Transverse colon (tissue), 4 donors: ENCODE data around the gene RNF141. TPM values are rescaled to one million over a fixed set of nuclear protein-coding genes. Genes with fewer than 3 reads are reported as not detected.

Experiments
- DNase-seq: peaks from one replicate; pipeline ENCODE4 v3.0.0-alpha.2; 2019
- H3K27ac ChIP-seq, 4 donors: fragments of 200-600 bp; sonication (generic); 2 replicates each; pipeline ENCODE4 v1.5.1; 2016 to 2018; ENCODE audit warnings: inconsistent platforms in 4 of 4
- H3K27me3 ChIP-seq: fragments of 200-600 bp; sonication (generic); 2 replicates; pipeline ENCODE4 v1.5.1; 2017; ENCODE audit warnings: inconsistent platforms
- H3K36me3 ChIP-seq, 4 donors: fragments of 200-600 bp; sonication (generic); 2 replicates each; pipeline ENCODE4 v1.5.1; 2017 to 2019; ENCODE audit warnings: inconsistent platforms in 4 of 4
- H3K4me1 ChIP-seq, 4 donors: fragments of 200-600 bp; sonication (generic); 2 replicates each; pipeline ENCODE4 v1.5.1; 2017 to 2020; ENCODE audit warnings: inconsistent platforms in 4 of 4
- H3K4me3 ChIP-seq, 4 donors: fragments of 200-600 bp; sonication (generic); 1 replicate in 1 of 4; 2 replicates in 3 of 4; pipeline versions ENCODE4 v1.5.1 to v1.6.1; 2017 to 2019; ENCODE audit warnings: inconsistent platforms in 4 of 4
- H3K9me3 ChIP-seq, 2 donors: fragments of 200-600 bp; sonication (generic); 2 replicates each; pipeline ENCODE4 v1.5.1; 2017 to 2019; ENCODE audit warnings: inconsistent platforms in 2 of 2
- CTCF ChIP-seq, 5 experiments: fragments of 200-600 bp in 3 of 5; fragments of 450-650 bp in 2 of 5; sonication (generic) in 3 of 5; IDR thresholded peaks; 1 replicate in 2 of 5; 2 replicates in 3 of 5; pipeline ENCODE4 v1.5.1; 2016 to 2017; ENCODE audit warnings: antibody characterized with exemption in 5 of 5, inconsistent platforms in 3 of 5, mild to moderate bottlenecking in 2 of 5, moderate library complexity in 1 of 5
- EP300 ChIP-seq: sonication (generic); formaldehyde crosslinking; IDR thresholded peaks from one replicate; pipeline ENCODE4 v1.6.1; 2017; ENCODE audit warnings: antibody characterized with exemption, low read depth
- POLR2A ChIP-seq: fragments of 450-650 bp; IDR thresholded peaks from one replicate; pipeline ENCODE4 v1.6.1; 2016; ENCODE audit warnings: antibody characterized with exemption, mild to moderate bottlenecking, moderate library complexity
- POLR2AphosphoS5 ChIP-seq, 3 donors: sonication (generic); formaldehyde crosslinking; IDR thresholded peaks; one replicate each; pipeline ENCODE4 v1.6.1; 2016; ENCODE audit warnings: antibody characterized with exemption in 3 of 3
- WGBS, 2 donors: methylation state at CpG; one replicate each; pipeline ENCODE4 v1.1.5; 2018; ENCODE audit warnings: low coverage in 1 of 2; 5-methylcytosine and 5-hydroxymethylcytosine counted together
- in situ Hi-C, 4 donors: fragments of 200-750 bp; cut with MboI; loops; one replicate each; pipeline versions ENCODE4 v1.15.0 to v1.15.1; 2017; ENCODE audit warnings: low sequenced_read_pairs in 3 of 4, low pct_ligation_motif_present in 1 of 4, low pct_unique_long_range_greater_than_20kb in 1 of 4
- intact Hi-C: fragments of 100-400 bp; cut with DNase I; formaldehyde crosslinking; loops from one replicate; pipeline ENCODE4 v1.15.1; 2023; ENCODE audit warnings: low total_unique reads
- total RNA-seq, 4 donors: library from RNA; depleted of rRNA; stranded (reverse); fragments of >200 nt; gene quantifications; one replicate each; pipeline ENCODE4 v1.1.0, GENCODE V29; 2016

RNF141 gene
- total RNA-seq, 4 donors from 2014 or later: 13.1 to 31.4 (median 22.3) TPM

GRCh38 chr11:10515418-10515817 lies 25.6 kb downstream of the RNF141 start:
- in situ Hi-C loops: no loop called here
- Histone ChIP-seq H3K4me1 (no peaks in the 10 kb centered on the region), H3K9me3 (no peaks in the 10 kb centered on the region), H3K27me3 (no peaks in the 10 kb centered on the region), H3K27ac (no peak overlapping the region), H3K36me3 (peaks cover 0 to 7% (median 0%) of the 10 kb centered on the region in 4 donors), H3K4me3 (no peak overlapping the region)
- intact Hi-C loops: no loop called here
- TF ChIP-seq POLR2AphosphoS5 (IDR thresholded peaks at IDR 0.05) (no peak), CTCF (IDR thresholded peaks at IDR 0.05) (no peak), POLR2A (no peak), EP300 (no peak)
- WGBS, 2 donors: 91 to 94% methylated on average over 3 of the region's 3 CpGs
- no peak for DNase-seq

- in situ Hi-C loops: no loop called here
- Histone ChIP-seq H3K27ac (no peak overlapping the region), H3K4me3 (no peak overlapping the region), H3K36me3 (no peaks in the 10 kb centered on the region), H3K27me3 (no peaks in the 10 kb centered on the region), H3K9me3 (no peaks in the 10 kb centered on the region), H3K4me1 (no peaks in the 10 kb centered on the region)
- no peak for DNase-seq
- intact Hi-C loops: no loop called here
- 93% methylated on average over 2 of the region's 2 CpGs; no CpG with 5 or more reads in 1 of the 2 donors for WGBS, 2 donors
- no peak for TF ChIP-seq POLR2A
- no peak for TF ChIP-seq POLR2AphosphoS5 (IDR thresholded peaks at IDR 0.05)
- TF ChIP-seq CTCF (IDR thresholded peaks at IDR 0.05): no peak
- no peak for TF ChIP-seq EP300
Observed at GRCh38 chr11:10514709-10515108, 26.3 kb downstream of the RNF141 start.

DNA sequence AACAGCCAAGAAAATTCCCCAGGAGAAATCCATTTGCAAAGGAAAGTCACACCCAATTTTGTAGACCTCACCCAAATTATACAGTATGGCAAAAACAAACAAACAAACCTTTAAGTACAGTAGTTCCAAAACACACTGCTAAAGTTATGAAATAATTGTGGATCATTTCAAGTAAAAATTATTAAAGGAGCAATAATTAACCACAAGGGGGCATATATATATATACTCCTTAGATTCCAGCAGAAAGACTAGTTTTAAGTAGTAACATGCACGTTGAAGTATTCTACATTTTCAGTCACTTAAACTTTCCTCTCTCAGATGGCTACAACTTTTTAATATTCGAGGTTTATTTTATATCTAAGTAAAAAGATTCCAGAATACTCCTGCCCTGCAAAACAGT lies 26.8 kb downstream of the RNF141 start:
- intact Hi-C loops (no loop called here), in situ Hi-C loops (no loop called here)
- no peak for DNase-seq
- WGBS, 2 donors: 55 to 66% methylated on average over 2 of the region's 2 CpGs
- Histone ChIP-seq H3K36me3 (no peaks in the 10 kb centered on the region), H3K27me3 (no peaks in the 10 kb centered on the region), H3K4me3 (no peak overlapping the region), H3K27ac (no peak overlapping the region), H3K4me1 (no peaks in the 10 kb centered on the region), H3K9me3 (no peaks in the 10 kb centered on the region)
- TF ChIP-seq EP300 (no peak), CTCF (IDR thresholded peaks at IDR 0.05) (peak in 4 of 5 experiments; percentile 17 to 40 (median 30)), POLR2AphosphoS5 (IDR thresholded peaks at IDR 0.05) (no peak), POLR2A (no peak)

GRCh38 chr11:10511181-10511621 lies 29.8 kb downstream of the RNF141 start:
- Histone ChIP-seq H3K27me3 (no peaks in the 10 kb centered on the region), H3K4me1 (no peaks in the 10 kb centered on the region), H3K36me3 (no peaks in the 10 kb centered on the region), H3K9me3 (no peaks in the 10 kb centered on the region), H3K27ac (no peak overlapping the region), H3K4me3 (no peak overlapping the region)
- whole genome bisulfite sequencing, 2 donors: 88 to 100% methylated on average over 3 to 10 of the region's 10 CpGs
- in situ Hi-C loops (no loop called here), intact Hi-C loops (no loop called here)
- no peak for DNase-seq
- TF ChIP-seq CTCF (IDR thresholded peaks at IDR 0.05) (no peak), POLR2AphosphoS5 (IDR thresholded peaks at IDR 0.05) (no peak), POLR2A (no peak), EP300 (no peak)
